Inferior parietal cortex (tissue), 1 donor: Measurements from ENCODE around the gene CDKAL1.

ENCODE experiments used
- DNase-seq: peaks from one replicate; pipeline ENCODE4 v3.0.0-alpha.2; 2016; ENCODE audit errors: extremely low spot score

Gene CDKAL1

DNA sequence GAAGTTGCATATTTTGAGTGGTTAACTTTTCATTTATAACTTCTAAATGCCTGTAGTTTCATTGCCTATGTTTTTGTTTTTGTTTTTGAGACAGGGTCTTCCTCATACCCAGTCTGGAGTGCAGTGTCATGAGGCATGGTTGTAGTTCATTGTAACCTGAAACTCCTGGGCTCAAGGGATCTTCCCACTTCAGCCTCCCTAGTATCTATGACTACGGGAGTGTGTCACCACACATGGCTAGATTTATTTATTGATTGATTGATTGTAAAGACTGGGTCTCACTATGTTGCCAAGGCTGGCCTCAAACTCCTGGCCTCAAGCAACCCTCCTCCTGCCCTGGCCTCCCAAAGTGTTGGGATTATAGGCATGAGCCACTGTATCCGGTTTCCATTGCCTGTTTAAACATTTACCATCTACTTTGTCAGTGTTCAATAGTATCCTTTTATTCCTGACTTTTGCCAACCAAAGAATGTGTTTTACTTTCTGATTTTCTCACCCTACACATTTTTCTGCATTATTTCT lies 144.6 kb downstream of the CDKAL1 start:
- no peak for DNase-seq

DNA sequence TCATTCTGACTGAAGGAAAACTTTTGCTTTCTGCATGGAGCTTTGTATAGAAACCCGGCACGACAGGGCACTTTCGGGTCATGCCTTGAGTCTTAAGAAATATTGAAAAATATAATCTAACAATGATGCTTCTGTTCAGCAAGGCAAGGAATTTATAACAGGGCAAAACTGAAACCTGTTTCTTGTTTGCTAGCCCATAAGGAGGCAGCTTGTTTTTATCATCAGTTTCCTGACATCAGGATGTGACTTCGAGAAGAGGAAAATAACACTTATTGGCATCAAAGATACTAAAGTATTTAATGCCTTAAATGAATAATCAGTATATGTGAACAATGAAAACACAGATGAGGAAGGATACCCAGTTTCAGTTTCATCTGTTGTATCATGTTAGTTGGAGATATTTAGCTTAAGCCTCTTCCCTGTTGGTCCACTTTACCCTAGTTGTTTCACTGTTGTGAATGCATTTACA lies 146.5 kb downstream of the CDKAL1 start:
- DNase-seq: no peak

DNA sequence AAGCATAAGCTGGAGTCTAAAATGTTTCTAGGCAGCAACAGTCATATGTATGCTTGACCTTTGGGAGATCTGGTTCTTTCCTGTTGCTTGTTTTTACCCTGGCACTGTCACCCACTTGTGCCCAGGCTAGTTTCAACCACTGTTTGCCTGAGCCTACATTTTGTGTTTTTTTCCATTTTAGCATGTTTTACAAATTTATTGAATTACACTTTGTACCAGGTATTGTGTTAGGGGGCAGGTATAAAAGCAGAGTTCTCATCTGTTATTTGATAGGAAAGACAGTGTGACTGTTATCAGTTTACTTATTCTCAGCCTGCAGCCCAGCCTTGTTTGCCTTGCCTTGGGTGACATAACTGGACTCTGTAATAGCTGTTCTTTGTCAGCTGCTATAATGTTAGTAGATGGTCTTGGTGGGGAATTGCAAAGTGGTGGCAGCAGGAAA lies 147.0 kb downstream of the CDKAL1 start:
- no peak for DNase-seq

DNA sequence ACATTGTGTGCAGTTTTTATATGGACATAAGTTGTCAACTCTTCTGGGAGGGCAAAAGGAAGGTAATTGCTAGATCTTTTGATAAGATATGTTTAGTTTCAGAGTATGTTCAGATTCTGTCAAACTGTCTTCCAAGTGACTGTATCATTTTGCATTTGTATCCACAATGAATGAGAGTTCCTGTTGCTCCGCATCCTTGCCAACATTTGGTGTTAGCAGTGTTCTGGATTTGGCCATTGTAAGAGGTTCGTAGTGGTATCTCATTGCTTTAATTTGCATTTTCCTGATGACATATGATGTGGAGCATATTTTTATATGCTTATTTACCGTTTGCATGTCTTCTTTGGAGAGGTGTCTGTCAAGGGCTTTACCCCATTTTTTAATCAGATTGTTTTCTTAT lies 150.2 kb downstream of the CDKAL1 start:
- DNase-seq: no peak

DNA sequence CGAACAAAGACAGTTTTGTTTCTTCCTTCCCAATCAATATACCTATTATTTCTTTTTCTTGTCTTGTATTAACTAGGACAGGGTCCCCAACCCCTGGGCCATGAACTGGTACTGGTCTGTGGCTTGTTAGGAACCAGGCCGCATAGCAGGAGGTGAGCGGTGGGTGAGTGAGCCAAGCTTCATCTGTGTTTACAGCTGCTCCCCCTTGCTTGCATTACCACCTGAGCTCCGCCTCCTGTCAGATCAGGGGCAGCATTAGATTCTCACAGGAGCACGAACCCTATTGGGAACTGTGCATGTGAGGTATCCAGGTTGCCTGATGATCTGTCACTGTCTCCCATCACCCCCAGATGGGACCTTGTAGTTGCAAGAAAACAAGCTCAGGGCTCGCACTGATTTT lies 151.9 kb downstream of the CDKAL1 start:
- DNase-seq: no peak

DNA sequence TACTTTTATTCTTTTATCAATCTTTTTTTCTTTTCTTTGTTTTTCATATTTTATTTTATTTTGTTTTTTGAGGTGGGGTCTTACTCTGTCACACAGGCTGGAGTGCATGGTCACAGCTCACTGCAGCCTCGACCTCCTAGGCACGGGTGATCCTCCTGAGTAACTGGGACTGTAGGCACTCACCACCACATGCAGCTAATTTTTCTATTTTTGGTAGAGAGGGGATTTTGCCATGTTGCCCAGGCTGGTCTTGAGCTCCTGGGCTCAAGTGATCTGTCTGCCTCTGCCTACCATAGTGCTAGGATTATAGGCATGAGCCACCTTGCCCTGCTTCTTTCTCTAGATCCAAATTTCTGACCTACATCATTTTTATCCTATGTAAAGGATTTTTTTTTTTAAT lies 153.2 kb downstream of the CDKAL1 start:
- no peak for DNase-seq

DNA sequence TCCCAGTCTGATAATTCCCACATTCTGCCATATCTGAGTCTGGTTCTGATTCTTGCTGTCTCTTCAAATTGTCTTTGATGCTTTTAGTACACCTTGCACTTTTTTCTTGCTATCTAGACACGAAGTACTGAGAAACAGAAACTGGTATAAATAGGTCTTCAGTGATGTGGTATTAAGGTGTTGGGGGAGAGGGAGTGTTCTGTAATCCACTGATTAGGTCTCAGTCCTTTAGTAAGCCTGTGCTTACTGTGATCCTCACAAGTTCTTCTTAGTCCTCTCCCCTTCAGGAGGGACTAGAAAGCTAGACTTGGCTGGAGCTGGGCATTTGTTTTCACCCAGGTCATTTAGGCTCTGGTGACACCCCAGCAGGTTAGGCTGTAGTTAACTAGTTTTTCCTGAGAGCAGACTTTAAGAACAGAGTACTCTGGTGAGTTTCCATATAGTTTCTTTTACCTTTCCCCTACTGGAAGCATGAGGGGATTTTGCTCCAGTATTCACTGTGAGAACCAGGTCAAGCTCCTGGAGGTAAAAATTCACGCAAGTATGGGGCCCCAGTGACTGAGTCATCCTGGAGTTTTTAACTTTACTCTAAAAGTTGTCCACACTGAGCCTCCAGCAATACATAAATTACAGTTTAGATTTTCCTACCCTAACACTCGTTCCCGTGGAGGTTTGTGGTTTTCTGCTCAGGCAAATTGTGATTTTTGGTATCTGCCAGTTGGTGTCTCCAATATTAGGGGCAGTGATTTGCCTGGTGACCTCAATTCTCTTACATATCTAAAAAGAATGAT lies 154.6 kb downstream of the CDKAL1 start:
- no peak for DNase-seq

DNA sequence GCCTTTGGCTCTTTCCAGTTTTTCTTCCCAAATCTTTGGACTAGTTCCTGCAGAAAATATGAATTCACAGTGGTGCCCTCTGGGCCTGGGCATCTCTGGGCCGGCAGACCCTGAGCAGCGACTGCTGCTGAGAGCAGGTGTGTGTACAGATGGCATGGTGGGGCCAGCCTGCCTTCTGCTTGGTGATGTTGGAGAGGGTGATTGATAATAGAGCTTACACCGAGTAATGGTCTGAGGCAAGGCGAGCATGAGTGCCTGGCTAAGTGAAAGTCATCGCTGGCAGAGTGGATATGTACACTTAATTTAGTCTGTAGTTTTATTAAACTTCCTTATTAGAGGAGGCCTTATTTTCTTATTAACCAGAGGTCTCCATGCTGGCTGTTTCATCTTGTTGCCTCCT lies 156.9 kb downstream of the CDKAL1 start:
- no peak for DNase-seq

DNA sequence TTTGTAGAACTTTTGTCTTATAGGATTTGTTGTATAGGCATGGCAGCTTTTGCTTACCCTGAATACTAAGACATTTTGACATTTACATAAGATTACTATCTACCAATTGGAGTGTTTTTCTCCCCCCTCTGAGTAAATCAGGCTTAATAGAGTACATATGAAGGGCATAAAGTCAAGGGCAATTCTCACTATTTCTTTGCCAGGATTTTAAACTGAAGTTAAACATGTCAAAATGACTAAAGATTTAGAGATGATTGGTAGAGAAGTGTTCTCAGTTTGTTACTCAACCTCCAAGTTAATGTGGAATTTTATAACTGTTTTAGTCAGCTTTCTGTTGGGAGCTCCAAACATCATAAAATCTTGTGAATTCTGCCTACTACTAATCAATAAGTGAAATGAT lies 157.8 kb downstream of the CDKAL1 start:
- no peak for DNase-seq

DNA sequence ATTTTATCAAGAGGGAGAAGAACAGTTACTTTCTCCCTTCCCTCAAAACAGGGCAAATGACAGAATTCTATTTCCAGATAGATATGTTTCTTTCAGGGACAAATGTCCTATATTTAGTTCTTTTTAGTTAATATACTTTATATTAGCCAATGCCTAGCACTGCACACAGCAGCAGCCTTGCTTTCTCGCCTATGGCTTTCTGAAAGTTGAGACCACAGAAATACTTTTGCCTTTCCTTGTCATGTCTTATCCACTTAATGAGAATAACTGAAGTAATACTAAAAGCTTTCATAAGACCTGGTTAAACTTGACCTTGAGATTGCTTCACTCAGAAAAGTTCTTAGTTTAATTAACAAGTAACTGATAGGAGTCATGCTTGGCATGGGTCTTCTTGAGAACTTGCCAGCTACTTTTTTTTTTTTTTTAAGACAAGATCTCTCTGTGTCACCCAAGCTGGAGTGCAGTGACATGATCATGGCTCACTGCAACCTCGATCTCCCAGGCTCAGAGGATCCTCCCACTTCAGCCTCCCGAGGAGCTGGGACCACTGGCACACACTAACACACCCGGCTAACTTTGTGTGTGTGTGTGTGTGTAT lies 159.3 kb downstream of the CDKAL1 start:
- no peak for DNase-seq

DNA sequence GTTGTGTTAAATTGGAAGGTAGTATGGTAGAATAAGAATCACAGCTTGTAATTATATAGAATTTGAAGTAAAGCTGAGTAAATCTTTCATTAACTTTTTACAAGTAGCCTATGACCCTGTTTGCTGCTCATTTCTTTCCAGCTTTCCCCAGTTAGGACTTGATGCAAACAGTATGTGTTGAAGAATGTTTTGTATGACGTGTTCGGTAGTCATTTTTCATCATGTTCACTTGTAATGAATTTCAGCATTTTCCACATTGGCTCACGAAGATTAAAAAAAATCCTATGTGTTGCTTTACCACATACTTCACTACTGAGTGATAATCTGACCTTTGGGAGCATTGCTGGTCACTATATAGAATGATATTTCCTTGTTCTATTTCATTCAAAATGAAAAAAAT lies 162.4 kb downstream of the CDKAL1 start:
- no peak for DNase-seq

DNA sequence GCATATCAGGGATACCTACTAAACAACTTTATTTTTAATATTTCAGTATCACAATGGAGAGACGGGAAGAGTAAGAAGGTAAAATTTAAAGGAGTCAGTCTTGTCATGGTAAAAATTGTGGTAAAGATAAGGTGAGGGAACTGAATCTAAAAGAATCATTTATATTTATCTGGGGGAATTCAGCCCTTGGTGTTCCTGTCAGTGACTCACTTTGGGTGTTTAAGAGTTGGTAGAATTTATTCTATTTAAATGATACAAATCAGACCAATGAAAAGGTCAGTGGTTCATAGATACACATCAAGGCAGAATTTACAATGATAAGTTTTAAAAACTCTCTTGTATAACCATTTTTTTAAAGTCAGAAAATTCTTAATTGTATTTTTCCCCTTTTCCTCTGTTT lies 164.4 kb downstream of the CDKAL1 start:
- no peak for DNase-seq

DNA sequence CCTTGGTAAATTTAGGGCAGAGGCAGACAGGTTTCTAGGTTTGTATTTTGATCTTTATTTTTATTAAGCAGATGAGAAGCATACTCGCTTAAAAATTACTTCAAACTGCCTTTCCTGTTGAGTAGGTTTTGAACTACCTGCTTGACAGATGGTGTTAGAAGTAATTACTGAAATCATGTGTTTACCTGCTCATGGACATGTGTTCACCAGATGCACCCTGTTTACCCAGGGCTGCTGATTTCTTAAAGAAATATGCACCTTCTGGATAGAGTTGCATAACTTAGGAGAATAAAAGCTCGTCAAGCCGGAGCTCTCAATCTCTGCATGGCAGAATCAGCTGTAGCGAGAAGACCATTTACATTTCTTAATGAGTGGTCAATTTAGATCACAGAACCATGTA lies 165.1 kb downstream of the CDKAL1 start:
- DNase-seq: no peak

DNA sequence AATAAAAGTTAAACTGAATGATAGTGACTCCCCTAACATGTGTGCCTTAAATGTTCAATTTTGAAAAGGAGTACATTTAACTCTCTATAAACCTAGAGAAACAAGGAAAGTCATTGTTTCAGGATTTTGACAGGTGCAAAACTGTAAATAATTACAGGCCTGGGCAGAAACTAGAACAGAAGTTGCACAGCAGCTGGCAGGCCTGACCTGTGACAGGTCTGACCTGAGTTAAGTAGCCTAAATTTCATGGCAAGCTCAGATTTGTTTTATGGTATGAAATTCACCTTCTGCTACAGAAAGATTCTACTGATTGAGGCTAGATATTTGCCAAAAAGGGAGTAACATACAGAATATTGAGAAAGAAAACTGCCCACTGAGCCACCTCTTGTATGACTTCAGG lies 166.1 kb downstream of the CDKAL1 start:
- no peak for DNase-seq

DNA sequence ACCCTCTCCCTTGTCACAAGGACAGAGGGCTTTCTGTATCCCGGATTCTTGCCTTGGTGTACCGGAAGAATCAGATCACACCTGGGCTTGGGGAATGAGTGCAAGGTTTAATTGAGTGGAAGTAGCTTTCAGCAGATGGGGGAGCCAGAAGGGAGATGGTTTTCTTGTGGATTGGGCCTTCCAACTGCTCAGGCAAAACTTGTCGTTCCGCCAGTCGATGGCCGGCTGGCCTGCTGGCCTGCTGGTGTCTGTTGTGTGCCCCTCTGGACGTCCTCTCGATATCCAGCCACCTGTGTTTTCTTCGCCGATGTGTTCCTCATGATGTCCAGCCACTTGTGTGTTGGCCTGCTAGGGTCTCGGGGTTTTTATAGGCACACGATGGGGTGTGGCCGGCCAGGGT lies 168.1 kb downstream of the CDKAL1 start:
- no peak for DNase-seq

DNA sequence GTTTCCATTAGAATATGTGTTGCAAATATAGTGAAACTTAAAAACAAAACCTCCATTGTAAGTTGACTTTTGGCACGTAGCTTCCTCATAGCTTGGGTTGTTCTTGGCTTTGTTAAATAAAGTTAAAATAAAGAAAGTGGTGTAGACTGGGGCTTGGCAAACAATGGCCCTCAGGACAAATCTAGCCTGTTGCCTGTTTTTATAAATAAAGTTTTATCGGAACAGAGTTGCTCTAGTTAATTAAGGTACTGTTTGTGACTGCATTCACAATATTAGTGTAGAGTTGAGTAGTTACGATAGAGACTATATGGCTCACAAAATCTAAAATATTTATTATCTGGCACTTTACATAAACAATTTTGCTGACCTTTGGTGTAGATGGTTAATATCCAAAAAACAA lies 168.8 kb downstream of the CDKAL1 start:
- no peak for DNase-seq

DNA sequence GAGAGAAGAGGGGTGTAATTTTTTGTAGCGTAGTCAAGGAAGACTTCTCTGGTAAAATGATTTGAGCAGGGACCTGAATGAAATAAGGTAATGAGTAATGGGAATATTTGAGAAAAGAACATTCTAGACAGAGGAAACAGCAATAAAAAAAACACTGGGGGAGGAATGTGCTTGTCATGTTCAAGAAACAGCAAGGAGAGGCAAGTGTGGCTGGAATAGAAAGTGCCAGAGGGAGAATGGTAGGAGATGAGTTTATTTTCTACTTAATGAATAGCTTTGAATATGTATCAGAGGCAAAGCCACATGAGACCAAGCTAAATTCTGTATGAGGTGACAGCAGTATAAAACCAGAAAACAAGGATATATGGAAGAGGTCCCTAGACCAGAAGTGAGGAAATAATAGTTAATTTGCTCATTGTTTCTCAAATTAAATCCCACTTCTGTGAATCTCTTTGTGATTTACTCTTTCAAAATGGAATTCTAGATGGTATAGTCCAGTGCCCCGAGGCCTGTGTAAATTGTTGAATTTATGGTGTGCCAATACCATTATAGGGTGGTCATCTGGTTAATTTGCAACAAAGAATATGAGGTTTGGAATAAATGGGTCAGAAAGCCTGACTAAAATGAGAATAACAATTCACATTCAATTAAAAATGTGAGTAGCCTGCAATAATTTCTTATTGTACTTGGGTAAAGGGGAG lies 170.2 kb downstream of the CDKAL1 start:
- DNase-seq: no peak

DNA sequence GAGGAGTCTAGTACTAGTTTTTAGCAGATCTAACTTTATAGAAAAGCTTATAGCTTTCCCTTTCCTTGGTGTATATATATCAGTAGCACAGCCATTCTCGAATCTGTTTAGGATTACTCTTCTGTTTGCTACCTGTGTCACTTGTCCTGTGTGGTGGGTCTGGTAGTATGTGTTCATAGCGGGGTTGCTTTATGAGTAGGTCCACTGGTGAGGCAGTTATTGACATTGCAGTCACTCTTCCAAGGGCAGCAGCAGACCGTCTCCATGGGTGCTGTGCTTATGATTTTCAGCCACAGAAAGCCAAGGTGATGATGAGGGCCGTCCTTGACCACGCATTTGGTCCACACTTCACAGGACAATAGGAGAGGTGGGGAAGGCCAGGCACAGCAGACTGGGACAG lies 171.5 kb downstream of the CDKAL1 start:
- DNase-seq: no peak

DNA sequence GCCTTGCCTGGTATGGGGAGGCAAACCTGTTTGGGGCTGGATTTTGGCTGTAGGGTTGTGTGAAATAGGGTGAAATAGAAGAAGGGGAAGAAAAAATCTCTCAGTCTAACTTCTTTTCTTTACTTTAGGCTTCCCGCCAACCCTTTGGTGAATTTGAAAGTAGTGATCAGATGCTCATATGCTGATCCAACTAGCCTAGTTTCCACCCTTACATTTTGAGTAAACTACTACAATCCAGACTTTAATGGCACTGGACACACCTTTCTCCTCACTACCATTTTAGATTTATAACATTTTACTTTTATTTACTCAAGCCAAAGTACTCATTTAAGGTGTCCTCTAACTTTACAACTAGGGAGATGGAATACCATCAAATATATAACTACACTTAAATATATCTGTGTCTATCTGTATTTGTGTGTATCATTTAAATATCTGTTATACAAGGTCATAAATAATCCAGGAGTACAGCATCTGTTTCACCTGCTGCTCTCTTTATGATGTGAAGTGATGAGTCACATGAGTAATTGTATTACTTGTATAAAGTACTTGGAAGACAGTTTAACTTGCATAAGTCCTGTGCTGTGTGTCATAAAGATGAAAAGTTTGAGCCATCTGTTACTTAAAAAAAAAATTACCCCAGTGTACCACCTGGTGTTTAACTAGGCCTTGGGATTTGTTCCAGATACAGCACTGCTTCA lies 172.1 kb downstream of the CDKAL1 start:
- DNase-seq: no peak

DNA sequence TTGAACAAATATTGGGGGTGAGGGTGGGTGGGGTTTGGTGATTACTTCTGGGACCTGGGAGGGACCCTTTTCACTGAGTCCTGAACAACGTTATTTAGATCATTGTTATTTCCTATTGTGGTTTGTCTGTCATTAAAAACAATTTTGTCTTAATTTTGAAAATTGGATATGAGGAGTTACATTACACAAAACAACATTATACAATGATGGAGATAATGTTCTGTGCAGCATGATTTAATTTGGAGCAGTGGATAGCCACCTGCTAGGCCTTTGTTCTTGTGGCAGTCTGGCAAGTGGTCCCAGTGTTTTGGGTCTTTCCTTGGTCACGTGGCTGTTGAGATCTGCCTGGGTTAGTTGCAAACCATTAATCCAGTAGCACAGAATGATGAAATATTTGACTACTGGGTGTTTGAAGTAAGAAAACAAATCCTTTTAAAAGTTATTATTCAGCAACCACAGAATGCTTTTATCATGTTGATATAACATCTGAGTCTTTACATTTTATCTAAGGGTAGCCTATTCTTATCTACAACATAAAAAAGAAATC lies 172.8 kb downstream of the CDKAL1 start:
- no peak for DNase-seq

DNA sequence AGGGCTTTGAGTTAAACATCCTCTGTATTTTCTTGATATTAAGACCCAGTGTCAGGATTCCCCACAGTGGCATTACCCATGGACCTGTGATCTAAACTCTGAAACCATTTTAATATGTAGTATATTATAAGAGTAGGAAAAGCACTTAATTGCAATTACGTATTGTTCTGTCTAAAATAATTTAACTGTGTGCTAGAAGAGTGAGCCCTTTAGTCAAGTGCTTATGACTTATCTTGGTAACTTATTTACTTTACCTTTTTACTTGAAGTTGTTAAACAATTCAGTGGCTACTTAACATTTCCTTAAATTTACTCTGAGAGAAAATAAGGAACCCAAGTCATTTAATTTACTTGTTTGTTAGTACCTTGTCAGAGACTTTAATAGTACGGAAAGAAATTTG lies 173.6 kb downstream of the CDKAL1 start:
- DNase-seq: no peak
